GM23338 (cell line): ENCODE measurements around the gene GPR162. TPM values are rescaled to one million over a fixed set of nuclear protein-coding genes. Genes with fewer than 3 reads are reported as not detected.

Experiments
- ATAC-seq: fragments of 200-7000 bp; cut with Tn5 transposase; 3 replicates; pipeline ENCODE4 v1.9.1; 2020
- DNase-seq: peaks from one replicate; pipeline ENCODE4 v3.0.0-alpha.2; 2015; ENCODE audit warnings: low spot score
- H2AFZ ChIP-seq: fragments of 200-600 bp; sonication (generic); 2 replicates; pipeline ENCODE4 v1.8.0; 2016; ENCODE audit warnings: antibody characterized with exemption, mild to moderate bottlenecking, moderate library complexity
- H3F3A ChIP-seq: fragments of 200-600 bp; sonication (generic); replicated peaks from 2 replicates; pipeline ENCODE4 v1.8.0; 2017; ENCODE audit warnings: antibody characterized with exemption, mixed run types, low read depth
- H3K27ac ChIP-seq: fragments of 200-600 bp; sonication (generic); 2 replicates; pipeline ENCODE4 v1.6.1; 2016; ENCODE audit warnings: low read depth
- H3K27me3 ChIP-seq: fragments of 200-600 bp; sonication (generic); 2 replicates; pipeline ENCODE4 v1.8.0; 2016; ENCODE audit warnings: mild to moderate bottlenecking, mixed run types, moderate library complexity; ENCODE audit not compliant: insufficient read depth
- H3K36me3 ChIP-seq: fragments of 200-600 bp; sonication (generic); 2 replicates; pipeline ENCODE4 v1.8.0; 2016; ENCODE audit warnings: mild to moderate bottlenecking; ENCODE audit not compliant: insufficient read depth
- H3K4me1 ChIP-seq: fragments of 200-600 bp; sonication (generic); 2 replicates; pipeline ENCODE4 v1.8.0; 2016; ENCODE audit warnings: mild to moderate bottlenecking, moderate library complexity; ENCODE audit not compliant: insufficient read depth
- H3K4me2 ChIP-seq: fragments of 200-600 bp; sonication (generic); 2 replicates; pipeline ENCODE4 v1.7.1; 2017; ENCODE audit warnings: mixed run types
- H3K4me3 ChIP-seq: fragments of 200-600 bp; sonication (generic); 2 replicates; pipeline ENCODE4 v1.6.1; 2016; ENCODE audit warnings: mixed run types
- H3K79me2 ChIP-seq: fragments of 200-600 bp; sonication (generic); replicated peaks from 2 replicates; pipeline ENCODE4 v1.8.0; 2017; ENCODE audit warnings: mild to moderate bottlenecking; ENCODE audit not compliant: insufficient read depth
- H3K9me2 ChIP-seq: fragments of 200-600 bp; sonication (generic); 2 replicates; pipeline ENCODE4 v1.8.0; 2017; ENCODE audit not compliant: insufficient read depth
- H4K20me1 ChIP-seq: fragments of 200-600 bp; sonication (generic); replicated peaks from 2 replicates; pipeline ENCODE4 v1.8.0; 2017; ENCODE audit warnings: mild to moderate bottlenecking; ENCODE audit not compliant: insufficient read depth
- H3K27ac Mint-ChIP-seq: 2 replicates; pipeline ENCODE4 v1.8.0; 2020; ENCODE audit warnings: inconsistent platforms, mild to moderate bottlenecking, moderate library complexity, mixed read lengths
- H3K27me3 Mint-ChIP-seq: 3 replicates; pipeline ENCODE4 v1.8.0; 2022; ENCODE audit warnings: low read depth, mild to moderate bottlenecking, moderate library complexity, mixed read lengths, inconsistent platforms; ENCODE audit not compliant: insufficient read depth, poor library complexity
- H3K36me3 Mint-ChIP-seq: 3 replicates; pipeline ENCODE4 v1.8.0; 2021; ENCODE audit warnings: low read depth, mild to moderate bottlenecking, inconsistent platforms, moderate library complexity, mixed read lengths
- H3K4me1 Mint-ChIP-seq: 3 replicates; pipeline ENCODE4 v1.8.0; 2020; ENCODE audit warnings: mild to moderate bottlenecking, inconsistent platforms, mixed read lengths
- H3K4me3 Mint-ChIP-seq: 3 replicates; pipeline ENCODE4 v1.8.0; 2021; ENCODE audit warnings: moderate library complexity, mild to moderate bottlenecking, inconsistent platforms, mixed read lengths
- H3K9me3 Mint-ChIP-seq: 3 replicates; pipeline ENCODE4 v1.8.0; 2020; ENCODE audit warnings: moderate library complexity, mild to moderate bottlenecking, inconsistent platforms, mixed read lengths
- CREB1 ChIP-seq: fragments of 250-450 bp; sonication (Bioruptor Pico); IDR thresholded peaks from 2 replicates; pipeline ENCODE4 v1.5.0; 2020; ENCODE audit warnings: low read depth, mild to moderate bottlenecking, moderate library complexity
- CTCF ChIP-seq, 2 experiments: fragments of 200-600 bp in 1 of 2; sonication (generic) in 1 of 2; conservative IDR thresholded peaks; 2 replicates each; pipeline versions ENCODE4 v1.5.1 to v1.6.1; 2016 to 2017; ENCODE audit warnings: antibody characterized with exemption in 2 of 2, low read depth in 2 of 2, mild to moderate bottlenecking in 2 of 2, moderate library complexity in 1 of 2
- ETS1 ChIP-seq: IDR thresholded peaks from 2 replicates; pipeline ENCODE4 v1.6.1; 2016; ENCODE audit warnings: antibody characterized with exemption
- EZH2 ChIP-seq: fragments of 200-600 bp; sonication (generic); IDR thresholded peaks from one replicate; pipeline ENCODE4 v1.8.0; 2017; ENCODE audit warnings: antibody characterized with exemption, mild to moderate bottlenecking, low read depth; ENCODE audit not compliant: unreplicated experiment
- EZH2phosphoT487 ChIP-seq: fragments of 200-600 bp; sonication (generic); IDR thresholded peaks from one replicate; pipeline ENCODE4 v1.8.1; 2018; ENCODE audit warnings: antibody characterized with exemption; ENCODE audit not compliant: unreplicated experiment
- NANOG ChIP-seq: IDR thresholded peaks from 2 replicates; pipeline ENCODE4 v1.6.1; 2016; ENCODE audit warnings: antibody characterized with exemption, borderline replicate concordance
- POLR2AphosphoS5 ChIP-seq: IDR thresholded peaks from 2 replicates; pipeline ENCODE4 v1.6.1; 2016; ENCODE audit warnings: antibody characterized with exemption, low read depth
- REST ChIP-seq: IDR thresholded peaks from one replicate; pipeline ENCODE4 v1.6.1; 2018; ENCODE audit warnings: antibody characterized with exemption; ENCODE audit not compliant: unreplicated experiment
- STAT1 ChIP-seq: IDR thresholded peaks from one replicate; pipeline ENCODE4 v1.6.1; 2016; ENCODE audit warnings: antibody characterized with exemption; ENCODE audit not compliant: unreplicated experiment
- ZNF114 ChIP-seq: fragments of 250-450 bp; sonication (Bioruptor Pico); IDR thresholded peaks from 2 replicates; pipeline ENCODE4 v1.5.0; 2020; ENCODE audit warnings: mild to moderate bottlenecking, moderate library complexity
- ZNF331 ChIP-seq: fragments of 250-450 bp; sonication (Bioruptor Pico); IDR thresholded peaks from 2 replicates; pipeline ENCODE4 v1.5.0; 2020; ENCODE audit warnings: low read depth, mild to moderate bottlenecking, moderate library complexity
- ZNF462 ChIP-seq: fragments of 250-450 bp; sonication (Bioruptor Pico); IDR thresholded peaks from 2 replicates; pipeline ENCODE4 v1.5.0; 2020; ENCODE audit warnings: mild to moderate bottlenecking, moderate library complexity
- polyA plus RNA-seq: library from polyadenylated mRNA; unstranded; fragments of >200 nt; fragmentation: Nextera tagmentation; extraction: Ambion mirVana; gene quantifications from 2 replicates; pipeline ENCODE4 v1.2.1, GENCODE V29; 2016
- total RNA-seq: library from RNA; depleted of rRNA; stranded (reverse); fragments of >200 nt; shearing (Covaris generic); gene quantifications from 2 replicates; pipeline ENCODE4 v1.2.3, GENCODE V29; 2014

The GPR162 gene
- total and polyA plus RNA-seq, 2 experiments from 2014 or later: 4.7 to 5.0 TPM

GRCh38 chr12:6831450-6831995 lies 9.9 kb downstream of the GPR162 start (continued):
- TF ChIP-seq NANOG (no peak), CTCF (conservative IDR thresholded peaks at IDR 0.05; ENCODE audit: low read depth in 2 of 2) (no peak), ETS1 (no peak), STAT1 (no peak), ZNF331 (CRISPR knock-in tag) (no peak), ZNF114 (no peak)

- Histone ChIP-seq H2AFZ (no peak overlapping the region), H4K20me1 (peaks cover 3% of the 10 kb centered on the region; the same call in 1 of the 2 replicates), H3K4me1 (peaks cover 12% of the 10 kb centered on the region), H3K27ac (no peak overlapping the region), H3K4me3 (no peak overlapping the region), H3K4me2 (no peak overlapping the region), H3K36me3 (peaks cover 3% of the 10 kb centered on the region; the same call in 1 of the 2 replicates), H3K79me2 (peaks cover 9% of the 10 kb centered on the region), H3K27me3 (no peaks in the 10 kb centered on the region), H3F3A (peaks cover 21% of the 10 kb centered on the region), H3K9me2 (no peaks in the 10 kb centered on the region)
- Mint-ChIP-seq H3K36me3 (peaks cover 64% of the 10 kb centered on the region), H3K27ac (no peak overlapping the region), H3K4me3 (no peak overlapping the region), H3K27me3 (peaks cover 16% of the 10 kb centered on the region), H3K9me3 (no peaks in the 10 kb centered on the region), H3K4me1 (peaks cover 23% of the 10 kb centered on the region)
- ATAC-seq (no peak), DNase-seq (no peak)
- TF ChIP-seq EZH2 (no peak), ZNF114 (no peak), EZH2phosphoT487 (no peak), REST (no peak), POLR2AphosphoS5 (no peak), ZNF462 (CRISPR knock-in tag) (no peak), CREB1 (no peak), ZNF331 (CRISPR knock-in tag) (no peak), STAT1 (no peak)
These were observed 10.5 kb downstream of the GPR162 start for GRCh38 chr12:6832125-6832524.
